H9 (cell line): ENCODE measurements around the gene SLC25A46. TPM values are rescaled to one million over a fixed set of nuclear protein-coding genes. Genes with fewer than 3 reads are reported as not detected.

Source experiments
- DNase-seq: peaks from one replicate; pipeline ENCODE4 v3.0.0-alpha.2; 2017
- H2AFZ ChIP-seq: one replicate; pipeline ENCODE4 v1.6.1; 2013; ENCODE audit warnings: mild to moderate bottlenecking, low read length, control low read depth, moderate library complexity
- H2AK5ac ChIP-seq: 2 replicates; pipeline ENCODE4 v1.6.1; 2013; ENCODE audit warnings: low read length, control low read depth, mixed read lengths; ENCODE audit not compliant: insufficient read length
- H2BK120ac ChIP-seq: one replicate; pipeline ENCODE4 v1.6.1; 2013; ENCODE audit warnings: low read depth, mild to moderate bottlenecking, low read length, control low read depth, inconsistent platforms; ENCODE audit not compliant: poor library complexity, severe bottlenecking
- H2BK12ac ChIP-seq: 2 replicates; pipeline ENCODE4 v1.6.1; 2013; ENCODE audit warnings: low read length, control low read depth, mixed read lengths, low read depth; ENCODE audit not compliant: insufficient read length
- H2BK15ac ChIP-seq: 2 replicates; pipeline ENCODE4 v1.6.1; 2013; ENCODE audit warnings: low read depth, low read length, control low read depth
- H2BK20ac ChIP-seq: one replicate; pipeline ENCODE4 v1.6.1; 2013; ENCODE audit warnings: low read depth, mild to moderate bottlenecking, low read length, control low read depth, inconsistent platforms; ENCODE audit not compliant: poor library complexity, severe bottlenecking
- H2BK5ac ChIP-seq: 2 replicates; pipeline ENCODE4 v1.6.1; 2013; ENCODE audit warnings: low read length, control low read depth, mixed read lengths; ENCODE audit not compliant: insufficient read length
- H3K14ac ChIP-seq: 2 replicates; pipeline ENCODE4 v1.6.1; 2013; ENCODE audit warnings: low read length, control low read depth; ENCODE audit not compliant: insufficient read depth
- H3K18ac ChIP-seq: 2 replicates; pipeline ENCODE4 v1.6.1; 2013; ENCODE audit warnings: low read depth, mild to moderate bottlenecking, mixed read lengths, low read length, control low read depth; ENCODE audit not compliant: insufficient read length
- H3K23ac ChIP-seq: 2 replicates; pipeline ENCODE4 v1.6.1; 2013; ENCODE audit warnings: low read length, control low read depth, mixed read lengths, low read depth; ENCODE audit not compliant: insufficient read length
- H3K23me2 ChIP-seq: 2 replicates; pipeline ENCODE4 v1.6.1; 2013; ENCODE audit warnings: low read depth, mild to moderate bottlenecking, mixed read lengths, low read length, control low read depth; ENCODE audit not compliant: insufficient read length, poor library complexity, severe bottlenecking
- H3K27ac ChIP-seq: 2 replicates; pipeline ENCODE4 v1.5.1; 2013; ENCODE audit warnings: low read length, control low read depth, mixed read lengths, low read depth; ENCODE audit not compliant: insufficient read length
- H3K27me3 ChIP-seq: 2 replicates; pipeline ENCODE4 v1.6.1; 2013; ENCODE audit warnings: low read length, control low read depth, inconsistent platforms; ENCODE audit not compliant: insufficient read depth
- H3K4ac ChIP-seq: 2 replicates; pipeline ENCODE4 v1.6.1; 2013; ENCODE audit warnings: low read depth, mild to moderate bottlenecking, control low read depth, inconsistent platforms, low read length, moderate library complexity
- H3K4me1 ChIP-seq: 2 replicates; pipeline ENCODE4 v1.6.1; 2013; ENCODE audit warnings: low read length, control low read depth, inconsistent platforms; ENCODE audit not compliant: insufficient read depth
- H3K4me2 ChIP-seq: 2 replicates; pipeline ENCODE4 v1.6.1; 2013; ENCODE audit warnings: low read length, control low read depth, mixed read lengths; ENCODE audit not compliant: insufficient read length, insufficient read depth
- H3K56ac ChIP-seq: 2 replicates; pipeline ENCODE4 v1.6.1; 2013; ENCODE audit warnings: low read depth, mild to moderate bottlenecking, mixed read lengths, low read length, control low read depth; ENCODE audit not compliant: insufficient read length
- H3K79me1 ChIP-seq: 2 replicates; pipeline ENCODE4 v1.6.1; 2013; ENCODE audit warnings: low read depth, mild to moderate bottlenecking, moderate library complexity, low read length, control low read depth, inconsistent platforms; ENCODE audit not compliant: insufficient read depth, poor library complexity, severe bottlenecking
- H3K79me2 ChIP-seq: 2 replicates; pipeline ENCODE4 v1.6.1; 2013; ENCODE audit warnings: low read length, control low read depth, inconsistent platforms; ENCODE audit not compliant: insufficient read depth
- H3K9ac ChIP-seq: 2 replicates; pipeline ENCODE4 v1.6.1; 2013; ENCODE audit warnings: low read length, control low read depth, mixed read lengths; ENCODE audit not compliant: insufficient read length; ENCODE audit errors: extremely low read depth
- H3K9me3 ChIP-seq: one replicate; pipeline ENCODE4 v1.6.1; 2013; ENCODE audit warnings: low read depth, low read length, inconsistent platforms; ENCODE audit not compliant: control insufficient read depth
- H3T11ph ChIP-seq: one replicate; pipeline ENCODE4 v1.6.1; 2013; ENCODE audit warnings: mild to moderate bottlenecking, low read length, control low read depth, inconsistent platforms
- H4K20me1 ChIP-seq: one replicate; pipeline ENCODE4 v1.6.1; 2013; ENCODE audit not compliant: control insufficient read depth, insufficient read length, insufficient read depth
- H4K5ac ChIP-seq: 2 replicates; pipeline ENCODE4 v1.6.1; 2013; ENCODE audit warnings: low read depth, mild to moderate bottlenecking, mixed read lengths, low read length, control low read depth; ENCODE audit not compliant: insufficient read length
- H4K8ac ChIP-seq: replicated peaks from 2 replicates; pipeline ENCODE4 v1.6.1; 2013; ENCODE audit warnings: low read length, control low read depth, mixed read lengths, low read depth; ENCODE audit not compliant: insufficient read length
- H4K91ac ChIP-seq: 2 replicates; pipeline ENCODE4 v1.6.1; 2013; ENCODE audit warnings: low read depth, mild to moderate bottlenecking, moderate library complexity, mixed read lengths, low read length, control low read depth; ENCODE audit not compliant: insufficient read length
- H3K27ac Mint-ChIP-seq, 3 experiments: 2 replicates in 2 of 3; 3 replicates in 1 of 3; pipeline ENCODE4 v1.8.0; 2020 to 2021; ENCODE audit warnings: mixed read lengths in 3 of 3, mild to moderate bottlenecking in 1 of 3, moderate library complexity in 1 of 3
- H3K27me3 Mint-ChIP-seq: 2 replicates; pipeline ENCODE4 v1.8.0; 2021; ENCODE audit warnings: low read depth, mild to moderate bottlenecking, moderate library complexity, mixed read lengths
- H3K36me3 Mint-ChIP-seq, 3 experiments: 2 replicates in 2 of 3; 3 replicates in 1 of 3; pipeline ENCODE4 v1.8.0; 2020 to 2021; ENCODE audit warnings: low read depth in 3 of 3, mixed read lengths in 3 of 3; ENCODE audit not compliant: insufficient read depth in 1 of 3
- H3K4me1 Mint-ChIP-seq, 2 experiments: 2 replicates each; pipeline ENCODE4 v1.8.0; 2020; ENCODE audit warnings: mixed read lengths in 2 of 2
- H3K4me3 Mint-ChIP-seq, 2 experiments: 2 replicates in 1 of 2; 3 replicates in 1 of 2; pipeline ENCODE4 v1.8.0; 2020 to 2021; ENCODE audit warnings: mild to moderate bottlenecking in 2 of 2, mixed read lengths in 2 of 2, moderate library complexity in 1 of 2
- H3K9me3 Mint-ChIP-seq, 2 experiments: 2 replicates in 1 of 2; 3 replicates in 1 of 2; pipeline ENCODE4 v1.8.0; 2020; ENCODE audit warnings: mild to moderate bottlenecking in 2 of 2, mixed read lengths in 2 of 2, moderate library complexity in 1 of 2
- WGBS: extraction: QIAGEN DNeasy Blood & Tissue Kit; methylation state at CpG from one replicate; pipeline ENCODE4 v1.1.7; 2013; ENCODE audit warnings: missing lambda C conversion rate, low lambda C conversion rate, mixed read lengths; ENCODE audit not compliant: insufficient read length; ENCODE audit errors: extremely low coverage; 5-methylcytosine and 5-hydroxymethylcytosine counted together
- total RNA-seq: library from RNA; stranded (reverse); gene quantifications from 2 replicates; pipeline ENCODE4 v1.2.1, GENCODE V29; 2021
- TF ChIP-seq, protein P1 (sequence below): fragments of 200-600 bp; sonication (generic); conservative IDR thresholded peaks from 3 replicates; pipeline ENCODE4 v1.8.0; 2021; ENCODE audit warnings: antibody characterized with exemption, mild to moderate bottlenecking

Gene SLC25A46
- total RNA-seq, 1 experiment from 2014 or later = 26.0 TPM

DNA sequence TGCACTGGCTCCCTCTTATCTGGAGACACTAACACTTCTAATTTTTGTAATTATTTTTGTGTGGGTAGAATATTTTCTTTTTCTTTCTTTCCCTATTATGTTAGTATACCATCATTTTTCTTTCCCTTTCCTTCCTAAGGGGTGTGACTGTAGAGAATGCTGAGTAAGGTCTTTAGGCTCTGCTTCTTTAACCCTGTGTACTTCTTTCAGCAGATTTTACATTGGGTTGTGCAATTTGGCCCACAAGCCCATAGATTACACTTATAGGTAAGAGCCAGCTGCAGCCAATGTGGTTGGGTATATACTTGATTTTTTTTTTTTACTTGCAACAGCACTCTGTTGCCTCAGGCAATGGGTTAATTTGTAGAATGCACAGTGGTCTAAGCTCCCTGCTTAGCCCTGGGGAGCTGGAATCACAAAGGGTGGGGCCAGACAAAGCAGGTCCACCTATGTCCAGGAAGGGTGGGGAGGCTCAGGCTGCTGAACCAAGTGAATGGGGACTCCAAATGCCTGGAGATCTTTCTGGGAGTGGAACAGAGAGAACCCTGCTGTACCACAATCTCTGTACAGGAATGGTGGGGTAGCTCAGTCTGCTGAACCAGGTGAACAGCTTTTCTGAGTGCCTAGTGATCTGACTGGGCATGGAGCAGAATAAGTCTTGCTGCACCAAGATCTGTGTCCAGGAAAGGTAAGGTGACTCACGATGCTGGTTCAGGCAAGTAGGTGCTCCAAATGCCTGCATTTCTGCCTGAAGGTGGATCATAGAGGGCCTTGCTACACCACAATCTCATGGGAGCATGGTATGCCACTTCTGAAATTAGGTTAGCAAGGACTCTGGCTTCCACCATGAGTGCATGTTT lies 64.9 kb downstream of the SLC25A46 start:
- Mint-ChIP-seq H3K9me3 (peaks cover 4 to 5% of the 10 kb centered on the region in 2 experiments; a peak in 3 of 5 replicates), H3K4me1 (no peaks in the 10 kb centered on the region), H3K36me3 (no peaks in the 10 kb centered on the region), H3K27ac (no peak overlapping the region), H3K4me3 (no peak overlapping the region), H3K27me3 (no peaks in the 10 kb centered on the region)
- Histone ChIP-seq H2AFZ (no peak overlapping the region), H3K4me2 (no peak overlapping the region), H3T11ph (no peak overlapping the region), H4K20me1 (no peaks in the 10 kb centered on the region), H2AK5ac (no peak overlapping the region), H4K5ac (no peak overlapping the region), H4K8ac (no peak overlapping the region), H3K9ac (no peak overlapping the region), H3K9me3 (no peaks in the 10 kb centered on the region), H2BK20ac (no peak overlapping the region), H2BK120ac (no peak overlapping the region), H3K14ac (no peak overlapping the region), H2BK12ac (no peak overlapping the region), H3K27me3 (no peaks in the 10 kb centered on the region), H3K79me2 (no peaks in the 10 kb centered on the region), H3K56ac (no peak overlapping the region), H3K4me1 (no peaks in the 10 kb centered on the region), H3K23me2 (no peaks in the 10 kb centered on the region), H2BK5ac (no peak overlapping the region), H3K23ac (no peak overlapping the region), H3K79me1 (no peaks in the 10 kb centered on the region), H2BK15ac (no peak overlapping the region), H3K27ac (no peak overlapping the region), H3K4ac (no peak overlapping the region), H4K91ac (no peak overlapping the region), H3K18ac (no peak overlapping the region)
- DNase-seq = no peak
- TF ChIP-seq, protein P1, sequence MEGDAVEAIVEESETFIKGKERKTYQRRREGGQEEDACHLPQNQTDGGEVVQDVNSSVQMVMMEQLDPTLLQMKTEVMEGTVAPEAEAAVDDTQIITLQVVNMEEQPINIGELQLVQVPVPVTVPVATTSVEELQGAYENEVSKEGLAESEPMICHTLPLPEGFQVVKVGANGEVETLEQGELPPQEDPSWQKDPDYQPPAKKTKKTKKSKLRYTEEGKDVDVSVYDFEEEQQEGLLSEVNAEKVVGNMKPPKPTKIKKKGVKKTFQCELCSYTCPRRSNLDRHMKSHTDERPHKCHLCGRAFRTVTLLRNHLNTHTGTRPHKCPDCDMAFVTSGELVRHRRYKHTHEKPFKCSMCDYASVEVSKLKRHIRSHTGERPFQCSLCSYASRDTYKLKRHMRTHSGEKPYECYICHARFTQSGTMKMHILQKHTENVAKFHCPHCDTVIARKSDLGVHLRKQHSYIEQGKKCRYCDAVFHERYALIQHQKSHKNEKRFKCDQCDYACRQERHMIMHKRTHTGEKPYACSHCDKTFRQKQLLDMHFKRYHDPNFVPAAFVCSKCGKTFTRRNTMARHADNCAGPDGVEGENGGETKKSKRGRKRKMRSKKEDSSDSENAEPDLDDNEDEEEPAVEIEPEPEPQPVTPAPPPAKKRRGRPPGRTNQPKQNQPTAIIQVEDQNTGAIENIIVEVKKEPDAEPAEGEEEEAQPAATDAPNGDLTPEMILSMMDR = no peak
- WGBS = no CpG with 5 or more reads among the region's 1 CpG
